ENCODE results near the gene DYSF.

GRCh38 chr2:71692621-71693277 lies 239.4 kb downstream of the DYSF start:
- TF ChIP-seq CTCF (IDR thresholded peaks at IDR 0.05) = no peak
- no peak for TF ChIP-seq POLR2A (IDR thresholded peaks at IDR 0.05)

Data from Peyer's patch (tissue), 4 donors.